Effector memory CD8-positive, alpha-beta T cell (primary cell): Measurements from ENCODE around the gene APBB2.

ENCODE experiments used
- ATAC-seq: fragments of 150-1000 bp; cut with Tn5 transposase; replicated peaks from 2 replicates; pipeline ENCODE4 v1.10.0; 2021; ENCODE audit warnings: mild to moderate bottlenecking, moderate library complexity
- DNase-seq, 3 experiments: peaks; one replicate each; pipeline ENCODE4 v3.0.0; 2021
- H3K27ac Mint-ChIP-seq, 2 donors: one replicate each; pipeline ENCODE4 v1.8.0; 2022; ENCODE audit warnings: mild to moderate bottlenecking in 2 of 2, mixed read lengths in 2 of 2, moderate library complexity in 2 of 2
- H3K27me3 Mint-ChIP-seq, 2 donors: one replicate each; pipeline ENCODE4 v1.8.0; 2022; ENCODE audit warnings: mixed read lengths in 2 of 2
- H3K36me3 Mint-ChIP-seq: one replicate; pipeline ENCODE4 v1.8.0; 2022; ENCODE audit warnings: mild to moderate bottlenecking, moderate library complexity, mixed read lengths; ENCODE audit not compliant: insufficient read depth
- H3K4me1 Mint-ChIP-seq, 2 donors: one replicate each; pipeline ENCODE4 v1.8.0; 2022; ENCODE audit warnings: low read depth in 2 of 2, mixed read lengths in 2 of 2
- H3K4me3 Mint-ChIP-seq, 2 donors: one replicate each; pipeline ENCODE4 v1.8.0; 2022; ENCODE audit warnings: mild to moderate bottlenecking in 2 of 2, mixed read lengths in 2 of 2, moderate library complexity in 2 of 2
- H3K9me3 Mint-ChIP-seq, 2 donors: one replicate each; pipeline ENCODE4 v1.8.0; 2022; ENCODE audit warnings: mixed read lengths in 2 of 2

Gene APBB2

DNA sequence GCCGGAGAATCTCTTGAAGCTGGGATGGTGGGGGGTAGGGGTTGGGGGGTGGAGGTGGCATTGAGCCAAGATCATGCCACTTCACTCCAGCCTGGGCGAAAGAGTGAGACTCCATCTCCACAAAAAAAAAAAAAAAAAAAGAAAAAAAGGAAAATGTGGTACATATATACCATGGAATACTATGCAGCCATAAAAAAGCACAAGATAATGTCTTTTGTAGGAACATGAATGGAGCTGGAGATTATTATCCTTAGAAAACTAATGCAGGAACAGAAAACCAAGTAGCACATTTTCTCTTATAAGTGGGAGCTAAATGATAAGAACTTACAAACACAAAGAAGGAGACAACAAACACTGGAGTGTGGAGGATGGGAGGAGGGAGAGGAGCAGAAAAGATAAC lies 188.5 kb downstream of the APBB2 start:
- no peaks in the 10 kb centered on the region for H3K36me3 Mint-ChIP-seq
- H3K9me3 Mint-ChIP-seq = peaks cover 14 to 29% of the 10 kb centered on the region in 2 donors
- H3K4me1 Mint-ChIP-seq = no peaks in the 10 kb centered on the region
- no peak for ATAC-seq
- no peak overlapping the region for H3K27ac Mint-ChIP-seq
- no peak for DNase-seq
- no peaks in the 10 kb centered on the region for H3K27me3 Mint-ChIP-seq
- H3K4me3 Mint-ChIP-seq = no peak overlapping the region

DNA sequence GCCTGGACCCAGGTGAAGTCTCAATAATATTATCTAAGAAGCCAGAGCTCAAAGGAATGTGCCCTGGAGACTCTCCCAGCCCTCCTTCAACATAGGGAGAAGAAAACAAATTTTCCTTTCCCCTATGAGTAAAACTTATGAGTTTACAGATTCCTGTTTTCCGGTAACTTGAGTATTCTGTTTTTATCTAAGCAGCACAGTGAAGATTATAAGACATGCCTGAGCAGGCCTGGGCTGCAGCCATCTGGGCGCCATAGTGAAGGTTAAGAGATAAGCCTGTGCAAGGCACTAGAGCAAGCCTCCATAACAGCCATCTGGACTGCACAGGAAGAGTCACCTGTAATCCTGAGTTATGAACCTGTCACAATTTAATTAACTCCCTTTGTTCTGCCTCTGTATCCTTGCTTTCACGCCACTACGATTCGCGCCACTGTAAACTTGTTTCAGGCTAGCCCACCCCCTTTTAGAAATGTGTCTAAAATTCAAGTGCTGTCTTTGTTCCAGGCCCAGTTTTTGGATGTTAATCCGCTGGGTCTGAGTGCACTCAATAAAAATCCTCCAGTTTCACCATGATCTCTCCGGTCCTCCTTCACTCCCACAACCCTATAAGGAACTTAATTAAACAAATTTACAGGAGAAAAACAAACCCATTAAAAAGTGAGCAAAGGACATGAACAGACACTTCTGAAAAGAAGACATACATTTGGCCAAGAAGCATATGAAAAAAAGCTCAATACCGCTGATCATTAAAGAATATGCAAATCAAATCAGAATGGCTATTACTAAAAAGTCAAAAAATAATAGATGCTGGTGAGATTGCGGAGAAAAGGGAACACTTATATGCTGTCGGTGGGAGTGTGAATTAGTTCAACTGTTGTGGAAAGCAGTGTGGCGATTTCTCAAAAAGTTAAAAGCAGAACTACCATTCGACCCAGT lies 189.5 kb downstream of the APBB2 start:
- Mint-ChIP-seq H3K27me3 (no peaks in the 10 kb centered on the region), H3K27ac (no peak overlapping the region), H3K36me3 (no peaks in the 10 kb centered on the region), H3K4me3 (no peak overlapping the region), H3K9me3 (peaks cover 14 to 29% of the 10 kb centered on the region in 2 donors), H3K4me1 (no peaks in the 10 kb centered on the region)
- no peak for ATAC-seq
- DNase-seq = no peak

DNA sequence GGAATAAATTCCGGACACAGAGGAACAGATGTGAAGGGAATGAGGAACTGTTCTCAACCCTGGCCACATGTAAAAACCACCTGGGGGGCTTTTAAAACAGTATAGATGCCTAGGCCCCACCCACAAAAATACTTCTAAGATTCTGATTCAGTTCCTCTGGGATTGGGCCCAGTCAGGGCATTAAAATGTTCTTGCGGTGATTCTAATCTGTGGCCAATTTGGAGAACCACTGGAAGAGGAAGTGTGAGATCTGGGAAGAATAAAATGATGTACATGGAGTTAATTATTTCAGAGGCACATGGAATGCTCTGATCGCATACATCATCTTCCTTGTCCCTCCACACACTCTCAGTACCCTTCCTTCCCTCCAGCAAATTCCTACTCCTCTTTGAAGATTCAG lies 192.2 kb downstream of the APBB2 start:
- peaks cover 14 to 17% of the 10 kb centered on the region in 2 donors for H3K9me3 Mint-ChIP-seq
- H3K4me3 Mint-ChIP-seq = no peak overlapping the region
- H3K27me3 Mint-ChIP-seq = no peaks in the 10 kb centered on the region
- no peak overlapping the region for H3K27ac Mint-ChIP-seq
- DNase-seq = no peak
- no peaks in the 10 kb centered on the region for H3K4me1 Mint-ChIP-seq
- H3K36me3 Mint-ChIP-seq = no peaks in the 10 kb centered on the region
- no peak for ATAC-seq

DNA sequence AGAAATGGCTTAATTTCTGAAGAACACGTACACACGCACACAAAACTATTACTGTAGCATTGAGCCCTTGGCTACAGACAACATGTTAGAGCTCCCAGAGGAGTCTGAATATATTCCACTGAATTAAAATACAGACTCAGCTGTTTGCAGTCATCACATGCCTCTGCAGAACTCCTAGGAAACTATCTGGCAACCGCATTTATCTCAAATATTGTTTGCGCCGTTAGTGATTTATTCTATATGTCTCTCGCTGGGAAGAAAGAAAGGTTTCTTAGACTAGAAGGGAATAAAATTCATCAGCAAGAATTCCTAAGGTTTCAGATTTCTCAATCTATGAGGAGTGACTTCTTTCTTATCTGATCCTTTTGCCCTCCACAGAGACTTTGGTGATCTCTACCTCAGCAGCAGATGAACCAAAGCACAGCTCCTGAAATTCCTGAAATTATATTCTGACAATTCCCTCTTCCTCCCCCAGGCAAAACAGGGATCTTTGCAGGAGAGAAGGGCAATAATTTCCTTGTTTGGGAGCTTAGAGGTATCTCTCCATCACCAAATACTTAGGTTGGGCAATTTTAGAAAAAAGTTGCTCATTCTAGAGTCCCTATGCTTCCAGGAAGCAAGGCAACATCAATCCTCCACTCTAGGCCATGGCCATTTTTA lies 199.2 kb downstream of the APBB2 start:
- no peaks in the 10 kb centered on the region for H3K4me1 Mint-ChIP-seq
- no peaks in the 10 kb centered on the region for H3K36me3 Mint-ChIP-seq
- no peak overlapping the region for H3K27ac Mint-ChIP-seq
- no peaks in the 10 kb centered on the region for H3K27me3 Mint-ChIP-seq
- no peaks in the 10 kb centered on the region for H3K9me3 Mint-ChIP-seq
- ATAC-seq = no peak
- no peak overlapping the region for H3K4me3 Mint-ChIP-seq
- DNase-seq = no peak

DNA sequence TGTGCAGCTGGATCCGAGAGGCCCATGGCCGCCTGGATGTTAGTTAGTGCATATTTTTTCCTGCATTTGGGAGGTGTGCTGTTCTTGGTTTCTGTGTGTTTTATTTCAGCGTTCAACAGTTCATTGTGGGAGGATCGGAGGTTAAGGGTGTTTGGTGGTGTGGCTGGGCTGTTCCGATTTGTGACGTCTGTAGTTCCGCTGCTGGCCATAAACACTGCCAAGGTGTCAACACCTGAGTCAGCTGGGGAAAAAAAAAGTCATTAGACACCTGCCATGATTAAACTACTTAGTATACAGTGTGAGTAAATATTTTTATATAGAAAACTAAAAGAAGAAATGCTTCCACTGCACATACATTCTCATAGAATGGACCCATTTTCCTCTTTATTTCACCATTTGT lies 200.2 kb downstream of the APBB2 start:
- no peaks in the 10 kb centered on the region for H3K27me3 Mint-ChIP-seq
- H3K4me1 Mint-ChIP-seq = no peaks in the 10 kb centered on the region
- H3K4me3 Mint-ChIP-seq = no peak overlapping the region
- H3K9me3 Mint-ChIP-seq = no peaks in the 10 kb centered on the region
- DNase-seq (no peak), ATAC-seq (no peak)
- no peak overlapping the region for H3K27ac Mint-ChIP-seq
- no peaks in the 10 kb centered on the region for H3K36me3 Mint-ChIP-seq

DNA sequence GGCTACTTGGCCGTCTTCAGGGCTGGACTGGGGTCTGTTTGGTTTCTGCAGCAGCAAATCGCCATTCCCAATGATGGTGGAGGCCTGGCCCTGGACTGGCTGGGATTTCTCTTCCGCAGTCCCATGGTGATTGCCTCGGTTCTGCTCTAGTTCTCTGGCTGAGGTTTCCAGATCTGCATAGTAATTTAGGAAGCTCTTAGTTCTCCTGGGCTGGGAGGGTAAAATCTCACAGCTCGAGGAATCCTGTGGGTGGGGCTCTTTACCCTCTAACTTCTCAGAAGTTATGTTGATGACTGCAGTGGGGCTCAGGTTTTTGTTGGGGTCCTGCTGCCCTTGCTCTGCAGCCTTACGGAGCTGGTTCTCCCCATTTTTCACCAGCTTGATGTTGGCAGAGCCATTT lies 200.6 kb downstream of the APBB2 start:
- Mint-ChIP-seq H3K4me1 (no peaks in the 10 kb centered on the region), H3K4me3 (no peak overlapping the region), H3K36me3 (no peaks in the 10 kb centered on the region), H3K27me3 (no peaks in the 10 kb centered on the region), H3K27ac (no peak overlapping the region), H3K9me3 (no peaks in the 10 kb centered on the region)
- DNase-seq = no peak
- ATAC-seq = no peak

DNA sequence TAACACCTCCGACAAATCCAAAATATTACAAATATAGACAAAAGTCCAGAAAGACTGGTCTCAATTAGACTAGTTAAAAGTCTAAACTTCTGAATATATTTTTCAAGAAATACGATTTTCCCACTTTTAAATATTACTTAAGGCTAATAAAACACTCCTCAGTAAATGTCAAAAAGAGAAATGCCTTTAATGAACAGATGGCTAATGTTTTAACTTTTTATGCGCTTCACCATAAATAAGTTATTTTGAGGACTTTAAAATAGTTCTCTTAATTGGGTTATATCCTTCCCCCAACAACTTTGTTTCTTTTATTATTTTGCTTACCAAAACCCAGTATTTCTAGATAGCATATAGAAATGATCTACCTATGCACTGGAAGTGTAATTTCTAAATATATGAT lies 201.4 kb downstream of the APBB2 start:
- no peaks in the 10 kb centered on the region for H3K4me1 Mint-ChIP-seq
- no peaks in the 10 kb centered on the region for H3K9me3 Mint-ChIP-seq
- no peaks in the 10 kb centered on the region for H3K27me3 Mint-ChIP-seq
- H3K4me3 Mint-ChIP-seq = no peak overlapping the region
- no peaks in the 10 kb centered on the region for H3K36me3 Mint-ChIP-seq
- no peak for ATAC-seq
- no peak for DNase-seq
- no peak overlapping the region for H3K27ac Mint-ChIP-seq

DNA sequence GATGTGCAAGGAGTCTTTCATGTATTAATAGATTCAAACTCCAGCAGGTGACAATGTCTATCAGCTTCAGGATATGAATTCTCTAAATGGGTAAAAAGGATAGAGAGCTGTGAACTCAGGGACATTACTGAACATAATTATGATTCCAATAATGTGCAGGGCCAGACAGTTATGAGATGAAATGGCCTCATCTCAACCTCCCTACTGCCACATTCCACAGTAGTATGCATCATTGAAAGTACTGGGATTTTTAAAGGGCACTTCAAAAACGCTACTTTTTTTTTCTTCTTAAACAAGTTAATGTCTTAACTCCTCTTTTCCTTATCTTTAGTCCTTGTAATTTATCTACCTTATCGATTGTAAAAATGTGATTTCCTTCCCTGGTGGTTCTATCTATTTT lies 202.0 kb downstream of the APBB2 start:
- no peaks in the 10 kb centered on the region for H3K27me3 Mint-ChIP-seq
- H3K4me3 Mint-ChIP-seq = no peak overlapping the region
- H3K36me3 Mint-ChIP-seq = no peaks in the 10 kb centered on the region
- no peaks in the 10 kb centered on the region for H3K9me3 Mint-ChIP-seq
- DNase-seq (no peak), ATAC-seq (no peak)
- H3K27ac Mint-ChIP-seq = no peak overlapping the region
- H3K4me1 Mint-ChIP-seq = no peaks in the 10 kb centered on the region

DNA sequence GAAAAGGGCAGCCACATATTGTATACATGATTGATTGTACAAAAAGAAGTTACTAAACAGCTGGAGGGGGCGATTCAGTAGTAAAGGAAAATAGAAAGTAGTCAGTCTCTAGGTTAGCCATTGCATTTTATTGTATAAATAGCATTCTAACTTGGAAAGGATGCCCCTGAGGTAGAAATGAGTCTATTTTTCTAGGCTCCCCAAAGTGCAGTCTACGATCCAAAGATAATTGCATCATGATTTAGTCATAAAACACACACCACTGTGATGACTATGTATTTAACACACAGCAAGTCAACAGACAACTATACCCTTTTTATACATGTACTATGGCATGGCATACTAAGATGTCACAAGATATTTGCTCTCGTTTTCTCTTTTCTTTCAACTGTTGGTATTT lies 204.9 kb downstream of the APBB2 start:
- no peak for DNase-seq

DNA sequence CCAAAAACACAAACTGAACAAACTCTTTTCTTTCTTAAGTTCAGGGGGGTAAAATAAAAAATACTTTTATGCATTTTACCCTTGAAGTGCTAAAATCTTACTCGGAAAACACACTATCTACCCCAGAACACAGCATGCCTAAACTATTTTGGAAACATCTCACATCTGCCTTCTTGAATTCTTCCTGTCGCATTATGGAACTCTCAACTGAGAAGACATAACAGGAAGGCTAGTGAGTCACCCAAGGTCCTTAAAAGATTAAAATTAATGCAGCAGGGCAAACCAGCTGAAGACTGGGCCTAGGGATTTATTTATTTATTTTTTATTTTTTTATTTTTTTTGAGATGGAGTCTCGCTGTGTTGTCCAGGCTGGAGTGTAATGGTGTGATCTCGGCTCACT lies 208.2 kb downstream of the APBB2 start:
- Mint-ChIP-seq H3K36me3 (no peaks in the 10 kb centered on the region), H3K4me1 (no peaks in the 10 kb centered on the region), H3K27ac (no peak overlapping the region), H3K27me3 (no peaks in the 10 kb centered on the region), H3K9me3 (peaks cover 0 to 9% of the 10 kb centered on the region in 2 donors), H3K4me3 (no peak overlapping the region)
- no peak for ATAC-seq
- no peak for DNase-seq

More for the DNA sequence above, 204.9 kb downstream of the APBB2 start:
- no peaks in the 10 kb centered on the region for H3K4me1 Mint-ChIP-seq
- H3K4me3 Mint-ChIP-seq = no peak overlapping the region
- no peaks in the 10 kb centered on the region for H3K27me3 Mint-ChIP-seq
- peaks cover 0 to 9% of the 10 kb centered on the region in 2 donors for H3K9me3 Mint-ChIP-seq
- no peaks in the 10 kb centered on the region for H3K36me3 Mint-ChIP-seq
- ATAC-seq = no peak
- no peak overlapping the region for H3K27ac Mint-ChIP-seq

DNA sequence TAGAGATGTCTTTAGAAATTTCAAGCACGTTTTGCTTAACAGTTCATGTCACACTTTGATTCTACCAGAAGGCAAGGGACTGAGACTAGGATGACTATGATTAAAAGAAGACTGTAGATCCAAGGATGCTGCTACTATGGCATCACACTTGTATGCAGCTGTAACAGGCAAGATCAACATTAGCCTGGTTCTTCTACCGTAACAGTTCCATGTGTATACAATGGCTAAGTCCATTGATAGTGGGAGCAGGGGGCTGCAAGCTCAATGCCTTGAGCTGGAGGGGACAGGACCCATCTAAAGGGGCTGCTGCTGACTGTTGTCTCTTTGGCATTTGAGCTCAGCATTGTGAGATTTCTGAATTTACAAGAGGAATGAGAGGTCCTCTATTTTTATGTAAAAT lies 212.0 kb downstream of the APBB2 start:
- DNase-seq (no peak), ATAC-seq (no peak)
- no peak overlapping the region for H3K4me3 Mint-ChIP-seq
- H3K36me3 Mint-ChIP-seq = no peaks in the 10 kb centered on the region
- no peak overlapping the region for H3K27ac Mint-ChIP-seq
- H3K9me3 Mint-ChIP-seq = peaks cover 0 to 9% of the 10 kb centered on the region in 2 donors
- H3K27me3 Mint-ChIP-seq = no peaks in the 10 kb centered on the region
- H3K4me1 Mint-ChIP-seq = no peaks in the 10 kb centered on the region

DNA sequence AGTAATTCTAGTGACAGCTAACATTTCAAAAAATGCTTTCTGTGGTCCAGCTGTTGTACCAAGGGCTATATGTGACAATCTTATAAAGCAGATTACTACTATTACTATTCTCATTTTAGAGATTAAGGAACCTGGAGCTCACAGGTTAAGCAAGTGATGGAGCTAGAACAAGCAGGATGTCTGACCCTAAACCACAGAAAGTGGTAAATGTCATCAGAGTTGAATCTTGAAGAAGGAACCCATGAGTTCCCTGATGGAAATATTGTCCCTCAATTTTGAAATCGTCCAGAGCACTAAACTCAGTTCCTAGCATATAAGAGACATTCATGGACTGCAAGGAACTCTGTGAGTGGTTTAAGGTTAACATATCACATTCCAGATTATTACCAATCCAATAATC lies 214.0 kb downstream of the APBB2 start:
- peaks cover 0 to 7% of the 10 kb centered on the region in 2 donors for H3K27me3 Mint-ChIP-seq
- H3K27ac Mint-ChIP-seq = no peak overlapping the region
- H3K36me3 Mint-ChIP-seq = peaks cover 3% of the 10 kb centered on the region
- peaks cover 0 to 10% of the 10 kb centered on the region in 2 donors for H3K9me3 Mint-ChIP-seq
- no peaks in the 10 kb centered on the region for H3K4me1 Mint-ChIP-seq
- no peak overlapping the region for H3K4me3 Mint-ChIP-seq
- ATAC-seq = no peak
- DNase-seq = no peak

DNA sequence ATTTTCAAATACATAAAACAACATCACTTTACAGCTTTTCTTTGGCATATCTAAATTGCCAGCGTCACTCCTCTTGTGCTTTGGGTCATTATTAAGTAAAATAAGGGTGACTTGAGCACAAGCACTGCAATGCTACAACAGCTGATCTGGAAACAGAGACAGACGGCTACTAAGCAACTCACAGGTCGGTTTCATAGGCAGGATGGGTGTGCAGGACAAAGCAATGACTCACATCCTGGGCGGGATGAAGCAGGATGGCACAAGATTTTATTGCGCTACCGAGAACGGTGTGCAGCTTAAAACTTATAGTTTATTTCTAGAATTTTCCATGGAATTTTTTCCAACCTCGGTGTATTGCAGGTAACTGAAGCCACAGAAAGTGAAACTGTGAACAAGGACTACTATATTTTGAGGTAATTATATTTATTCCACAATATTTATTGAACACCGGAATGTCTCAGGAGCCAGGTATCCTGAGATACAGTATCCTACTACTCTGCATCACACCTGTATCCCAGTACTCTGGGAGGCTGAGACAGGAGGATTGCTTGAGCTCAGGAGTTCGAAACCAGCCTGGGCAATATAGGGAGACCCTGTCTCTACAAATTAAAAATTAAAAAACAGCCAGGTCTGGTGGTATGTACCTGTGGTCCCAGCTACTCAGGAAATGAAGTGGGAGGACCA lies 215.5 kb downstream of the APBB2 start:
- Mint-ChIP-seq H3K27me3 (peaks cover 0 to 7% of the 10 kb centered on the region in 2 donors), H3K9me3 (peaks cover 0 to 9% of the 10 kb centered on the region in 2 donors), H3K4me1 (no peaks in the 10 kb centered on the region), H3K36me3 (peaks cover 3% of the 10 kb centered on the region), H3K4me3 (no peak overlapping the region), H3K27ac (no peak overlapping the region)
- no peak for ATAC-seq
- no peak for DNase-seq
